SK-N-DZ (cell line): Measurements from ENCODE around the gene CCDC70.

Experiments used
- DNase-seq: peaks from one replicate; pipeline ENCODE4 v3.0.0-alpha.2; 2015; ENCODE audit warnings: low spot score

CCDC70 gene

GRCh38 chr13:51828730-51829567, 32.8 kb upstream of the CCDC70 start:
- DNase-seq = no peak

DNA sequence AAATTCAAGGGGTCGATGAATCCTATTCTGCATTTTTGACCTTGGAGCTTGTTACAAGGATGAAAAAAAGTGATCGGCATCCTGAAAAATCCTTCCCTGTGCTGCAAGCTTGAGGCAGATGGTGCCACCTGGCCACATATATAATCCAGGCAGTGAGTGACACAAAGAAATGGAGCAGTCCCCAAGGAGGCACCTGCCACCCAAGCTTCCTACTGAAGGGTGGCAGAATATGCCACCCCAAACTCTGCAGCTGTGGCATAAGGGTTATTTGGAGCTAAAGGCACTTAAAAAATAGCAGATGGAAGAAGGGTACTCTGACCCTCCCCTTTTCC, 32.2 kb upstream of the CCDC70 start:
- DNase-seq = no peak

DNA sequence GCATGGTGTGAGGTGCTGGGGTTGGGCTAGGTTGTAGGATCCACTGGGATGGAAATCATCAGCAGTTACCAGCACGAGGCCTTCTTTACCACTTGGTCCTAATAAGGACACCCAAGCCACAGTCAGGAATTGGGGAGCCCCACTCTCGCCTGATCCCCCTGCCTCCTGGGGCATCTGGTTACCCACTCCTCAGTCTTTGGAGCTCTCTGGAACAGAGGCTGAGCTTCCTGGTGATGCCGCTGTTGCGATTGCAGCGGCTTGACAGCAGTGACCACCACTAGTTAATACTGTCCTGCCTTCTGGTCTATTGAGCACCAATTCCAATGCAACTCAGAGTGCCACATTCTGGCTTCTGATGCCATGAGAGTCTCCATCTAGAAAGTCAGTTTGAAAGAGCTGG, 30.2 kb upstream of the CCDC70 start:
- DNase-seq = no peak

DNA sequence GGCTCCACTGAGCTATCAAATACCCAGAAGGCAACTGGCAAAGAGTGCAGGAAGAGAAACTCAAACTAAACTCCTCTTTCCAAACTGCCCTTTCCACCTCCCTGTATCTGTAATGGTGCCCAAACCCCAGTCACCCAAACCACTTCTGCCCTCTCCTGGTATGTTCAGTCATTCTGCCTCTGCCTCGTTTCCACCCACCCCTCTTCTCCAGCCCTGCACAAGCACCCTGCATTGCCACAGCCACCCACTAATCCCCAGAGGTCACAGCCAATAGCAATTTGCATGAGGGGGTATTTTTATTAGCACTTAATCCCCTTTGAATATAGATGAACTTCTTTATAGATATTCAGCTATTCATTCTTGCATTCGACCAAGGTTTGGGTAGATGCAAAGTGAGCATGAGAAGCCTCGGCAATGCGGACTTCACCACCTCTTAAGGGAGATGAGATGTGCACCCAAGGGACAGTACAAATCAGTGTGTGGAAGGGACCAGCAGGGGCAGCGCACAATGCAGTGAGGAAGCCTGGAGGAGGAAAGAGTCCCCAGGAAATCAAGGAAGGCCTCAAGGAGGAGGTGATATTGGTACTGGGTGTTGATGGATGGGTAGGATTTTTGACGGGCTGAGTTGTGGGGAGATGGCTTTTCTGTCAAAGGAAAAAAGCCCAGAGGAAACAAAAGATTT, 29.2 kb upstream of the CCDC70 start:
- DNase-seq = no peak

- no peak for DNase-seq
Measured at GRCh38 chr13:51833980-51834379, 27.8 kb upstream of the CCDC70 start.

GRCh38 chr13:51834581-51835171, 27.1 kb upstream of the CCDC70 start:
- no peak for DNase-seq

GRCh38 chr13:51837016-51837415, 24.8 kb upstream of the CCDC70 start:
- DNase-seq = no peak

GRCh38 chr13:51838240-51838846, 23.4 kb upstream of the CCDC70 start:
- no peak for DNase-seq

DNA sequence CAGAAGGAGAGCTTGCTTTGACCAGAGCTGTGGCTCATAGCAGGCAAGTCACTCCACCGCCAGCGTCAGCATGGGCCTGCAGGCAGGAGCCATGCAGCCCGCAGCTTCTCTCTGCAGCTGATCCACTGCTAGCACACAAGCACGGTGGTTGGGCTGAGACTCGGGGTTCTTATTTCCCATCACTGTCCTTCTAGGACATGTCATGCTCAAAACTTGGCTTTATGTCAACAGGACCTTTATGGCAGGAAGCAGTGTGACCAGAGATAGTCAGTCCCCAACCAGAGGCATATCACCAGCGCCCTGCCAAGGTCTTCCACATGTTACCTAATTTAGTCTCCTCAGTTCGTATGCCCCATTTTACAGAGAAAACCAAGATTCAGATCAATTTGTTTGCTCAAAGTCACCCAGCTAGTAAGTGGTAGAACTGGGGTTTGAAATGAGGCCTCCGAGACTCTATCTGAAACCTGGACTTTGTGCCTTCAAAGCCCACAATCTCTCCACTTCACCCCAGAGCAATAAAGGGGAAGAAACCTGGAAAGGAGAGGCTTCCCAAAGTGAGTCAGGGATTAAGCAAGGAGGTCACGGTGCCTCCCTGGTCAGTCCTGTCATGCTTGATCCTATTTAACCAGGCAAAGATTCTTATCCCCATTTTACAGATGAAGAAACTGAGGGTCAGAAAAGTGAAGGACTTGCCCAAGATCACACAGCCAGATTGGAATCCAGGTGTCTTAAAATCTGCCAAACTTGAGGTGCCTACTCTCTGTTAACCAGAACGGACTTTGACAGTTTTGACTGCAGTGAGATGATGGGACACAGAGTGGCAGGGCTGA, 21.8 kb upstream of the CCDC70 start:
- DNase-seq = no peak

DNA sequence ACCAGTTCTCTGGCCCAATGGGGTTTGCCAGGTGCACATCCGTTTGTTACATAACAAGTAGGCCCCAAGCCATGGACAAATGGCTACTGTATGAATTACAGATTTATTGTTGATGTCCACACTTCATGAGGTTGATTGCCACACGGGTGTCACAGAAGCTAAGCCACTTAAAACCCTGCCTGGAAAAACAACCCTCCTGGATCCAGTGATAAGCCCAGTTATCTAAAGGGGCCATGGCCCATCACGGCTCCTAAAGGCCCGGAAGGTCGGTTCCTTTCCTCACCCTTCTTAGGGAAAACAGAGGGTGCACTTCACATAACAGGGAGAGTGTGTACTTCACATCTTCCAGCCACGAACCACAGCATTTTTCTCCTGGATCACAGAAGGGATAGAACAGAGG, 20.9 kb upstream of the CCDC70 start:
- no peak for DNase-seq

- no peak for DNase-seq
Measured at GRCh38 chr13:51841732-51842131, 20.0 kb upstream of the CCDC70 start.

GRCh38 chr13:51843529-51843928, 18.2 kb upstream of the CCDC70 start:
- no peak for DNase-seq

GRCh38 chr13:51844862-51845573, 16.8 kb upstream of the CCDC70 start, which contains the start of gene TMEM272:
Gene TMEM272 (minus strand): TSS chr13:51845177. CDS start chr13:51838530, 6,647 bp downstream.
- peak; percentile 75 for DNase-seq

DNA sequence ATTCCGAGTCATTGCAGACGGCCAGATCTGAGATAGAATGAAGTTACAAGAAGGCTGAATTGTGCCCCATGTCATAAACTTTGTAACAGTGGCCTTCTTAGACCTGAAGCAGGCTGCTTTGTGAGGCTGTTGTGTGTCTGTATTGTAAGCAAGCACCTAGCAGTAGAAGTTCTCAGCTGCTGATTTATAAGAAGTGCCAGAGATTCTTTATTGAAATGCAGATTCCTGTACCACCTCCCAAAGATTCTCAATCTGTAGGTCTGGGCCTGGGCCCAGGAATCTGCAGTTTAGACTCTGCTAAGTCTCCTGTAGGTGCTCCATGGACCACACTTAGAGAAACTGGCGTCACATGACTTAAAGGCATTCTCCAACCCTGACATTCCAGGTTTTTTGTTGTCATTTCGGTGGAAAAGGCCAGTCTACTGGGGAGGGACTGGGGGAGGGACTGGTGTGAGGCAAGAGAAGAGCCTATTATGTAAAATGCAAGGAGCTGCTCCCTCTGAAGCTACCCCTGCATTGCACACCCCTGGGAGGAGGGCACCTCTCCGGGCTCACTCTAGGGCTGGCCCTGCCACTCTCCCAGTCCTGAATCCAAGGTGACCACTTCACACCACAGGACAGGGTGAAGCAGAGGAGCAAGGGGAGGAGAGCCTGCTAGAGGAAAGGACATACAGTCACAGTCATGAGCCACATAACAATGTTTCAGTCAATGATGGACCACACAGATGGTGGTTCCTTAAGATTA, 16.0 kb upstream of the CCDC70 start:
- no peak for DNase-seq

- no peak for DNase-seq
Measured at GRCh38 chr13:51846756-51847155, 15.0 kb upstream of the CCDC70 start.

DNA sequence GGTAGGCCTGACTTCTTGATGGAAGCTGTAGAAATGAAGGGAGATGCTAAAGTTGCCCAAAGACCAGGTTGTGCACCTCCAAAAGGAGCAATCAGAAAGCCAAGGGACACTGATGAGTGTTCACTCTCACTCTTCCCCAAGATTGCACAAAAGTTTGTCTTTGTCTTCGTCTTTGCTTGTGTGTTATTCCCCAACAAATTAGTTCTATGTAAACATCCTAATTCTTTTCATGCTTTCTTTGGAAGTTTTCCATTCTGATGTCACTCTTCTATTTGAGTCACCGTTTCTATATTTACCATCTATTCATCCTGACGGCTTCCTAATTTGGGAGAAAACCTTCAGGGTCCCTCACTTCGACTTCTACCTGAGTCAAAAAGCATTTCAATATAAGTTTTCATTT, 13.1 kb upstream of the CCDC70 start:
- no peak for DNase-seq

DNA sequence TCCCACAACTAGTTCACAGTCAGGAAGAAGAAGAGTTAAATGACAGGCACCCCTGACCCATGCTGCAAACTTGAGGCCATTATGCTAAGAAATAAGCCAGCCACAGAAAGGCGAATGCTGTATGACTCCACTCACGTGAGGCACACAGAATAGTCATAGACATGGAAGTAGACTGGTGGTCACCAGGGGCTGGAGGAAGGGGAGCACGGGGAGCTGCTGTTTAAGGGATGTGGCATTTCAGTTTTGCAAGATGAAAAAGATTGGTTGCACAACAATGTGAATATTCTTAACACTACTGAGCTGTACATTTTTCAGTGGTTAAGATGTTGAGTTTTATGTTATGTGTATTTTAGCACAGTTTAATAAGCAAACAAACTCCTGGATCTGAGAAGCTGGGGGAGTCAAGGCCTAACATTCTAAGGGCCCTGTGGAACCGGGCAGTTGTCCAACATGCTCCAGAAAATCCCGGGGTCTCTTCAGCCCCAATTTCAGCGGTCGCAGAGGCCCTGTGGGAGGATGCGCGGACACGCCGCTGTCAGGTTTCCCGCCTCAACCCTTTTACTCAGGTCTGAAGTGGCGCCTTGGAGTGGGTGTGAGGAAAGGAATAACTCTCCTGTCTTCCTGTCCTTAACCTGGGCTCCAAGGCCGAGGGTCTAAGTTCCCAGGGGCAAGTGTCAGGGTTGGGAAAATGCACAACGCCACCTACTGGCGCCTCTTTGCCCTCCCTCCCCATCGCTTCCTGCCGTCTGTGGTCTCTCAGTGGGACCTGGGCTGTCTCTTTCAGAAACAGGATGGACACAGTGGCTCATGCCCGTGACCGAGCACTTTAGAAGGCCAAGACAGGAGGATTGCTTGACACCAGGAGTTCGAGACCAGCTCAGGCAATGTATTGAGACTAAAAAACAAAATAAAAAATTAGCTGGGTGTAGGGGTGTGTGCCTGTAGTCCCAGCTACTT, 12.3 kb upstream of the CCDC70 start:
- DNase-seq = peak; percentile 54

DNA sequence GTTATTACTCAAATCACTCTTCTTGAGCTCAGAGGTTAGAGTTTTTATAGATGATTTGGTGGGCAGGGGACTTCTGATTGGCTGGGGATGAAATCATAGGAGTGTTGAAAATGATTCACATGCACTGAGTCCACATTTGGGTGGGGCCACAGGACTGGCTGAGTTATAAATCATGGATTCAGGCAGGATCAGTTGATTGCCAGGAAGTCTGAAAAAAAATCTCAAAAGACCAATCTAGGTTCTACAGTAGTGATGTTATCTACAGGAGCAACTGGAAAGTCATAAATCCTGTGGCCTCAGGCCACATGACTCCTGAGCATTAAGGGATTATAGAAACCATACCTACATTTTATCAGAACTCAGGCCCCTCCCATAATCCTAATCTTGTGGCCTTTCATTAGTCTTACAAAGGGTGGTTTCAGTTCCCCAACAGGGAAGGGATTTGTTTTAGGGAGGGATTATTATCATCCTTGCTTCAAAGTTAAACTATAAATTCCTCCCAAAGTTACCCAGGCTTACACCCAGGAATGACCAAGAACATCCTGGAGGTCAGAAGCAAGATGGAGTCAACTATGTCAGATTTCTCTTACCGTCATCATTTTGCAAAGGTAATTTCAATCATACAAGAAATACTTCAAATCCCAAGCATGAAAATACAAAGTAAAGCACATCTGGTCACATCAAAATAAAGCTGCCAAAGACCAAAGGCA, 5.6 kb upstream of the CCDC70 start:
- no peak for DNase-seq
